ENCODE data around the gene PSAPL1.

Gene PSAPL1

GRCh38 chr4:7393601-7394575 lies 40.8 kb downstream of the PSAPL1 start:
- Histone ChIP-seq H3K36me3 (ENCODE audit: control insufficient read depth, insufficient read depth, low read length) (no peaks in the 10 kb centered on the region), H3K27ac (ENCODE audit: low read depth, low read length) (no peak overlapping the region), H3K4me3 (ENCODE audit: low read depth, low read length) (no peak overlapping the region), H3K9ac (ENCODE audit: low read length) (no peak overlapping the region), H3K27me3 (ENCODE audit: control insufficient read depth, insufficient read depth, low read length) (no peaks in the 10 kb centered on the region), H3K4me1 (ENCODE audit: control insufficient read depth, insufficient read depth, low read length) (peaks cover 8% of the 10 kb centered on the region; the same call in 1 of the 2 replicates), H3K9me3 (ENCODE audit: control insufficient read depth, insufficient read depth, low read depth, low read length) (no peaks in the 10 kb centered on the region)

- Histone ChIP-seq H3K4me1 (ENCODE audit: control insufficient read depth, insufficient read depth, low read length) (peaks cover 6% of the 10 kb centered on the region; the same call in 1 of the 2 replicates), H3K9me3 (ENCODE audit: control insufficient read depth, insufficient read depth, low read depth, low read length) (no peaks in the 10 kb centered on the region), H3K27me3 (ENCODE audit: control insufficient read depth, insufficient read depth, low read length) (no peaks in the 10 kb centered on the region), H3K4me3 (ENCODE audit: low read depth, low read length) (no peak overlapping the region), H3K36me3 (ENCODE audit: control insufficient read depth, insufficient read depth, low read length) (no peaks in the 10 kb centered on the region), H3K9ac (ENCODE audit: low read length) (no peak overlapping the region), H3K27ac (ENCODE audit: low read depth, low read length) (no peak overlapping the region)
Observed at GRCh38 chr4:7392438-7393421, 42.0 kb downstream of the PSAPL1 start.

DNA sequence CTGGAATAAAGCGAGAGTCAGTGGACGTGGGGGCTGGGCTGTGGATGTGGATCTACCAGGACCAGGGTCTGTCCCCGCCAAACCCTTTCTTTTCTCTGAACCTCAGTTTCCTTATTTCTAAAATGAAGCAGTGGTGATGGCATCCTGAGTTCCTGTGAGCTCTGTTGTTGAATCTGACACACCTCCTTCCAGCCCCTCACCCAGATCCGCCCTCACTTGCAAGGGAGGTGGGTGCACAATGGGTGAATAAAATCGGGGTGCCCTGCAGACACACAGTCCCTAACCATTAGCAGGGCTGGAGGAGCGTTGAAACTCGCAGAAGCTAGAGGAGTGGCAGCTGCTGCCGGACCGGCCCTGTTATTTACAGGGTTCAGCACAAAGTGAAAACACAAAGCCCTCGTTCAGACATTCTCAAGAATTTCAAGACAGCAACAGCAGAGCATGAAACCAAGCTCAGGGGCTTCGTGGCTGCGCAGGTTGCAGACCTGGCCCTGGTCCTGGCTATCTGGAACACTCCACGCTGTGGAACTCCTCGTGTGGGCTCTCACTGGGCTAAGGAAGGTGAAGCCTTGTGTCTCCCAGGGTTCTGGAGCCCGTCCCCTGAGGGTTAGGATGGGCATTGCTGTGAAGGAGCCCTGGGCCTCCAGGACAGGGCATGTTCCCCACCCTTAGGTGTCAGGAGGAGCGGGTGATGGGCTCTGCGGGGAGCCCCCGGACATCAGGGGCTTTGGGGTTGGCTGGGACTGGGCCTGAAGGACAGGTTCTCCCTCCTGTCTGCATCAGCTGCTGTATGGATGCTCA lies 42.9 kb downstream of the PSAPL1 start:
- no peaks in the 10 kb centered on the region for H3K27me3 ChIP-seq (ENCODE audit: control insufficient read depth, insufficient read depth, low read length)
- H3K9ac ChIP-seq (ENCODE audit: low read length): no peak overlapping the region
- no peaks in the 10 kb centered on the region for H3K9me3 ChIP-seq (ENCODE audit: control insufficient read depth, insufficient read depth, low read depth, low read length)
- no peaks in the 10 kb centered on the region for H3K36me3 ChIP-seq (ENCODE audit: control insufficient read depth, insufficient read depth, low read length)
- H3K4me1 ChIP-seq (ENCODE audit: control insufficient read depth, insufficient read depth, low read length): peaks cover 5% of the 10 kb centered on the region; the same call in 1 of the 2 replicates
- no peak overlapping the region for H3K27ac ChIP-seq (ENCODE audit: low read depth, low read length)
- H3K4me3 ChIP-seq (ENCODE audit: low read depth, low read length): no peak overlapping the region

DNA sequence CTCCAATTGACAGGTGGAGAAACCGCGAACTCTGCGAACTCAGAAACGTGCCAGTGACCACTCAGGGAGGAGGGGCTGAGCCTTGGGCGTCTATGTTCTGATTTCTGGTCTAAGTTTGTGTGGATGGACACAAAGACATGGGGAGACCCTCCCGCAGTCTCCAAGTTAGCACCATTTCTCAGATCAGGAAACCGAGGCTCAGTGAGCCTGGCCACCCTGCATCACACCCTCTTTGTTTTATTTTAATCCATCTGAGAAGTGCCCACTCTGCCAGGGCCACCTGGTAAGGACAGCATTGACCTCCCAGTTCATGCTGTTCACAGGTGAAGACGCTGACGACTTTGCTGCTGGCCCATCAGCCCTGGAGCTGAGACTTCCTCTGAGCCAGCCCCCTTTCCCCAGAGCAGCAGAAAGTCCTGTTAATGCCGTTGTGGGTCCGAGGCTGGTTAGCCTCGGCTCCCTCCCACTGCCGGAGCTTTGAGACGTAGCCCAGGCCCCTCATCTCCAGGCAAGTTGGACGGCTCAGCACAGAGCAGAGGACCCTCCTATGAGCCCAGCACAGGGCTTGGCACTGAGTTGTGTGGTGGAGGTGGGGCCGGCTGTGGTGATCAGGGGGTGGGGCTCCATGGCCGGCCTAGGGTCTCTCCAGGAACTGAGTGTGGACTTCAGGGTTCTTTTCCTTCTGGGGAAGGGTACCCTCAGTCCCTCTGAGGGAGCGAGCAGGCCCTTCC lies 43.7 kb downstream of the PSAPL1 start:
- peaks cover 5% of the 10 kb centered on the region; the same call in 1 of the 2 replicates for H3K4me1 ChIP-seq (ENCODE audit: control insufficient read depth, insufficient read depth, low read length)
- H3K27ac ChIP-seq (ENCODE audit: low read depth, low read length): no peak overlapping the region

GRCh38 chr4:7390336-7390735 lies 44.4 kb downstream of the PSAPL1 start:
- Histone ChIP-seq H3K27me3 (ENCODE audit: control insufficient read depth, insufficient read depth, low read length) (no peaks in the 10 kb centered on the region), H3K36me3 (ENCODE audit: control insufficient read depth, insufficient read depth, low read length) (no peaks in the 10 kb centered on the region), H3K4me3 (ENCODE audit: low read depth, low read length) (no peak overlapping the region), H3K9ac (ENCODE audit: low read length) (no peak overlapping the region), H3K27ac (ENCODE audit: low read depth, low read length) (no peak overlapping the region), H3K4me1 (ENCODE audit: control insufficient read depth, insufficient read depth, low read length) (peaks cover 5% of the 10 kb centered on the region; the same call in 1 of the 2 replicates), H3K9me3 (ENCODE audit: control insufficient read depth, insufficient read depth, low read depth, low read length) (peaks cover 2% of the 10 kb centered on the region; the same call in 1 of the 2 replicates)

More for the DNA sequence above, 43.7 kb downstream of the PSAPL1 start:
- no peaks in the 10 kb centered on the region; the same call in 1 of the 2 replicates for H3K9me3 ChIP-seq (ENCODE audit: control insufficient read depth, insufficient read depth, low read depth, low read length)
- H3K36me3 ChIP-seq (ENCODE audit: control insufficient read depth, insufficient read depth, low read length): no peaks in the 10 kb centered on the region
- H3K27me3 ChIP-seq (ENCODE audit: control insufficient read depth, insufficient read depth, low read length): no peaks in the 10 kb centered on the region
- no peak overlapping the region for H3K9ac ChIP-seq (ENCODE audit: low read length)
- H3K4me3 ChIP-seq (ENCODE audit: low read depth, low read length): no peak overlapping the region

DNA sequence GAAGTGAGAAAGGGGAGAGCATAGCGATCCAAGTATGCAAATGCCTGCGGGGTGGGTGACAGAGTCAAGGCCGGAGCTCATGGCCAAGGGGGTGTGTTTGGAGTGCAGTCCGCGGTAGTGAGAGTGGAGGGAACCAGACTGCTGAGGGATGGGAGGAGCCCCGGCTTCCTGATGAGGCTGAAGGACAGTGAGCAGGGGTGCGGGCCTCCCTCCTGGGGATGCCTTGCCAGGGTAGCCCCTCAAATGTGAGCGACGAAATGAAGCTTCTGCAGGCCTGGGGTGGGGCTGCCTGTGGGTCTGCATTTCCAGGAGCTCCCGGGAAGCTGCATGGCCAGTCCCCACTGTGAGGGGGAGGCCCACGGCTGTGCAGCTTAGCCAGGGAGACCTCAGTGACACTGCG lies 45.0 kb downstream of the PSAPL1 start:
- H3K27ac ChIP-seq (ENCODE audit: low read depth, low read length): no peak overlapping the region
- peaks cover 2% of the 10 kb centered on the region; the same call in 1 of the 2 replicates for H3K9me3 ChIP-seq (ENCODE audit: control insufficient read depth, insufficient read depth, low read depth, low read length)
- no peak overlapping the region for H3K4me3 ChIP-seq (ENCODE audit: low read depth, low read length)
- no peaks in the 10 kb centered on the region for H3K27me3 ChIP-seq (ENCODE audit: control insufficient read depth, insufficient read depth, low read length)
- no peak overlapping the region for H3K9ac ChIP-seq (ENCODE audit: low read length)
- H3K36me3 ChIP-seq (ENCODE audit: control insufficient read depth, insufficient read depth, low read length): no peaks in the 10 kb centered on the region
- H3K4me1 ChIP-seq (ENCODE audit: control insufficient read depth, insufficient read depth, low read length): peaks cover 5% of the 10 kb centered on the region; the same call in 1 of the 2 replicates

GRCh38 chr4:7389101-7389701 lies 45.5 kb downstream of the PSAPL1 start:
- peaks cover 2% of the 10 kb centered on the region; the same call in 1 of the 2 replicates for H3K9me3 ChIP-seq (ENCODE audit: control insufficient read depth, insufficient read depth, low read depth, low read length)
- H3K36me3 ChIP-seq (ENCODE audit: control insufficient read depth, insufficient read depth, low read length): no peaks in the 10 kb centered on the region
- H3K4me1 ChIP-seq (ENCODE audit: control insufficient read depth, insufficient read depth, low read length): peaks cover 5% of the 10 kb centered on the region; the same call in 1 of the 2 replicates
- H3K27me3 ChIP-seq (ENCODE audit: control insufficient read depth, insufficient read depth, low read length): no peaks in the 10 kb centered on the region
- H3K9ac ChIP-seq (ENCODE audit: low read length): no peak overlapping the region
- H3K4me3 ChIP-seq (ENCODE audit: low read depth, low read length): no peak overlapping the region
- H3K27ac ChIP-seq (ENCODE audit: low read depth, low read length): no peak overlapping the region

DNA sequence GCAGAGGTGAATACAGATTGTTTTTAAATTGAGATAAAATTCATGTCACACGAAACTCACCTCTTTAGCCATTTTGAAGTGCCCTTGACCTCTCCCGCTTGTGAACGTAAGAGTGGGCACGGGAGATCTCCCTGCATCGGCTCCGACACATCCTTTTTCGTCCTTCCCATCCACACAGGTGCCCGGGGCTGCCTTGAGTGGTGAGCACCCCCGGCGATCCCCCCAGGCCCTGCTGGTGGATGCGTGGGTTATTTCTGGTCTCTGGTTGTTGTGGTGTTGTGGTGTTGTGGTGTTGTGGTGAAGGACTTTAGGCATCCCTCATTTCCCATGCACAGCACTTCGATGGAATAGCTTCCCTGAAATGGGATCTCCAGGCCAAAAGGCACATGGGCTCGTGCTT lies 46.1 kb downstream of the PSAPL1 start:
- Histone ChIP-seq H3K9ac (ENCODE audit: low read length) (no peak overlapping the region), H3K4me3 (ENCODE audit: low read depth, low read length) (no peak overlapping the region), H3K27me3 (ENCODE audit: control insufficient read depth, insufficient read depth, low read length) (no peaks in the 10 kb centered on the region), H3K36me3 (ENCODE audit: control insufficient read depth, insufficient read depth, low read length) (no peaks in the 10 kb centered on the region), H3K4me1 (ENCODE audit: control insufficient read depth, insufficient read depth, low read length) (peaks cover 5% of the 10 kb centered on the region; the same call in 1 of the 2 replicates), H3K27ac (ENCODE audit: low read depth, low read length) (no peak overlapping the region), H3K9me3 (ENCODE audit: control insufficient read depth, insufficient read depth, low read depth, low read length) (peaks cover 2% of the 10 kb centered on the region; the same call in 1 of the 2 replicates)

- H3K9me3 ChIP-seq (ENCODE audit: control insufficient read depth, insufficient read depth, low read depth, low read length): peaks cover 2% of the 10 kb centered on the region; the same call in 1 of the 2 replicates
Observed at GRCh38 chr4:7387925-7388324, 46.8 kb downstream of the PSAPL1 start.

More at GRCh38 chr4:7387925-7388324, 46.8 kb downstream of the PSAPL1 start:
- no peaks in the 10 kb centered on the region for H3K36me3 ChIP-seq (ENCODE audit: control insufficient read depth, insufficient read depth, low read length)
- no peaks in the 10 kb centered on the region for H3K27me3 ChIP-seq (ENCODE audit: control insufficient read depth, insufficient read depth, low read length)
- no peak overlapping the region for H3K27ac ChIP-seq (ENCODE audit: low read depth, low read length)
- H3K9ac ChIP-seq (ENCODE audit: low read length): no peak overlapping the region
- peaks cover 5% of the 10 kb centered on the region; the same call in 1 of the 2 replicates for H3K4me1 ChIP-seq (ENCODE audit: control insufficient read depth, insufficient read depth, low read length)
- H3K4me3 ChIP-seq (ENCODE audit: low read depth, low read length): no peak overlapping the region

Data from HUES6 (cell line).